ENCODE data around the gene GRIK4. TPM values are rescaled to one million over a fixed set of nuclear protein-coding genes. Genes with fewer than 3 reads are reported as not detected.

Gene GRIK4
- polyA plus RNA-seq, 1 donor from 2014 or later, result 3.4 TPM

- no peak overlapping the region for H3K4me3 ChIP-seq (ENCODE audit: low read length)
- H3K9me2 ChIP-seq (ENCODE audit: insufficient read depth, low read length), result no peaks in the 10 kb centered on the region
- no peak overlapping the region for H3K9ac ChIP-seq (ENCODE audit: low read length)
- no peaks in the 10 kb centered on the region for H3K9me3 ChIP-seq (ENCODE audit: low read length)
- no peak overlapping the region for H2AFZ ChIP-seq (ENCODE audit: low read depth, low read length)
- no peaks in the 10 kb centered on the region for H3K79me2 ChIP-seq (replicated peaks; ENCODE audit: insufficient read depth, low read length)
- no peaks in the 10 kb centered on the region for H3K27me3 ChIP-seq (ENCODE audit: insufficient read depth, low read depth, low read length)
- no peaks in the 10 kb centered on the region for H3F3A ChIP-seq (ENCODE audit: insufficient read depth, low read length, poor library complexity, severe bottlenecking)
- H4K20me1 ChIP-seq (ENCODE audit: insufficient read depth), result no peaks in the 10 kb centered on the region
- H3K4me2 ChIP-seq (ENCODE audit: low read length), result no peak overlapping the region
- H3K36me3 ChIP-seq (ENCODE audit: insufficient read depth, low read length), result no peaks in the 10 kb centered on the region
- TF ChIP-seq EZH2 (IDR thresholded peaks at IDR 0.05; ENCODE audit: borderline replicate concordance, insufficient read depth, low read length, poor library complexity, severe bottlenecking) (no peak), MXI1 (conservative IDR thresholded peaks at IDR 0.05; ENCODE audit: poor library complexity, severe bottlenecking) (no peak), RAD21 (conservative IDR thresholded peaks at IDR 0.05) (no peak), TAF1 (IDR thresholded peaks at IDR 0.05; ENCODE audit: low read depth) (no peak), EP300 (conservative IDR thresholded peaks at IDR 0.05; ENCODE audit: poor library complexity, severe bottlenecking) (no peak), REST (IDR thresholded peaks at IDR 0.05; ENCODE audit: borderline replicate concordance) (no peak), POLR2AphosphoS5 (IDR thresholded peaks at IDR 0.05) (no peak), SMC3 (conservative IDR thresholded peaks at IDR 0.05; ENCODE audit: poor library complexity) (no peak)
- TF ChIP-seq, protein P1, sequence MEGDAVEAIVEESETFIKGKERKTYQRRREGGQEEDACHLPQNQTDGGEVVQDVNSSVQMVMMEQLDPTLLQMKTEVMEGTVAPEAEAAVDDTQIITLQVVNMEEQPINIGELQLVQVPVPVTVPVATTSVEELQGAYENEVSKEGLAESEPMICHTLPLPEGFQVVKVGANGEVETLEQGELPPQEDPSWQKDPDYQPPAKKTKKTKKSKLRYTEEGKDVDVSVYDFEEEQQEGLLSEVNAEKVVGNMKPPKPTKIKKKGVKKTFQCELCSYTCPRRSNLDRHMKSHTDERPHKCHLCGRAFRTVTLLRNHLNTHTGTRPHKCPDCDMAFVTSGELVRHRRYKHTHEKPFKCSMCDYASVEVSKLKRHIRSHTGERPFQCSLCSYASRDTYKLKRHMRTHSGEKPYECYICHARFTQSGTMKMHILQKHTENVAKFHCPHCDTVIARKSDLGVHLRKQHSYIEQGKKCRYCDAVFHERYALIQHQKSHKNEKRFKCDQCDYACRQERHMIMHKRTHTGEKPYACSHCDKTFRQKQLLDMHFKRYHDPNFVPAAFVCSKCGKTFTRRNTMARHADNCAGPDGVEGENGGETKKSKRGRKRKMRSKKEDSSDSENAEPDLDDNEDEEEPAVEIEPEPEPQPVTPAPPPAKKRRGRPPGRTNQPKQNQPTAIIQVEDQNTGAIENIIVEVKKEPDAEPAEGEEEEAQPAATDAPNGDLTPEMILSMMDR (IDR thresholded peaks at IDR 0.05; ENCODE audit: poor library complexity, severe bottlenecking), result no peak
- no peak overlapping the region for H3K27ac ChIP-seq (ENCODE audit: low read length)
Observed at GRCh38 chr11:120925944-120926343, 414.4 kb downstream of the GRIK4 start.

DNA sequence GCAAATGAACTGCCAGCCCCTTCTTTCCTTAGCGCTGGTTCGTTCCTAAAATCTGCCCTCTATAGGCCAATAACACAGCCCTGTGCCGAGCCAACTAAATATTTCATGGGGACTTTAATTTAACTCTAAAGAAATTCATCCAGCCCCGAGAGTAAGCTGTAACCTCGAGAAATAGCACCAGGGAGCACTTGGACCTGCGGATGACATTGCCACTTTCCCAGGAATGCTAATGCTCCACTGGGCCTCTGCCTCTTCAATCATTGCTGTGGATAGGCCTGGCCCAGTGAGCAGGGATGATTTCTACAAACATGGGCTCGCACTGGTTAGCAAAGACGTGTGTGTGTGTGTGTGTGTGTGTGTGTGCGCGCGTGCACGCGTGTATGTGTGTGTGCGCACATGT lies 417.1 kb downstream of the GRIK4 start:
- H3K36me3 ChIP-seq (ENCODE audit: insufficient read depth, low read length), result no peaks in the 10 kb centered on the region
- no peaks in the 10 kb centered on the region for H3K9me3 ChIP-seq (ENCODE audit: low read length)
- H4K20me1 ChIP-seq (ENCODE audit: insufficient read depth), result no peaks in the 10 kb centered on the region
- H3K79me2 ChIP-seq (replicated peaks; ENCODE audit: insufficient read depth, low read length), result no peaks in the 10 kb centered on the region
- H3K27ac ChIP-seq (ENCODE audit: low read length), result no peak overlapping the region
- H3K4me3 ChIP-seq (ENCODE audit: low read length), result no peak overlapping the region
- no peaks in the 10 kb centered on the region for H3F3A ChIP-seq (ENCODE audit: insufficient read depth, low read length, poor library complexity, severe bottlenecking)
- H3K9me2 ChIP-seq (ENCODE audit: insufficient read depth, low read length), result no peaks in the 10 kb centered on the region
- no peak overlapping the region for H2AFZ ChIP-seq (ENCODE audit: low read depth, low read length)
- no peaks in the 10 kb centered on the region for H3K27me3 ChIP-seq (ENCODE audit: insufficient read depth, low read depth, low read length)
- TF ChIP-seq TAF1 (IDR thresholded peaks at IDR 0.05; ENCODE audit: low read depth) (no peak), SMC3 (conservative IDR thresholded peaks at IDR 0.05; ENCODE audit: poor library complexity) (no peak), EP300 (conservative IDR thresholded peaks at IDR 0.05; ENCODE audit: poor library complexity, severe bottlenecking) (no peak), MXI1 (conservative IDR thresholded peaks at IDR 0.05; ENCODE audit: poor library complexity, severe bottlenecking) (no peak), RAD21 (conservative IDR thresholded peaks at IDR 0.05) (no peak), POLR2AphosphoS5 (IDR thresholded peaks at IDR 0.05) (no peak), EZH2 (IDR thresholded peaks at IDR 0.05; ENCODE audit: borderline replicate concordance, insufficient read depth, low read length, poor library complexity, severe bottlenecking) (no peak), REST (IDR thresholded peaks at IDR 0.05; ENCODE audit: borderline replicate concordance) (no peak)
- TF ChIP-seq, protein P1 (IDR thresholded peaks at IDR 0.05; ENCODE audit: poor library complexity, severe bottlenecking), result no peak
- no peak overlapping the region for H3K4me2 ChIP-seq (ENCODE audit: low read length)
- no peak overlapping the region for H3K9ac ChIP-seq (ENCODE audit: low read length)

Data from neural cell (in vitro differentiated cells).